Kidney capillary endothelial cell (primary cell): ENCODE measurements around the gene ENPP3.
"Not testable (repeated sequence)": the region's sequence is repeated elsewhere in the genome, so short reads cannot be mapped to it uniquely, and the experiment has no call there.

Experiments used
- DNase-seq: peaks from one replicate; pipeline ENCODE4 v3.0.0-alpha.2; 2018; ENCODE audit warnings: low spot score

ENPP3 gene

DNA sequence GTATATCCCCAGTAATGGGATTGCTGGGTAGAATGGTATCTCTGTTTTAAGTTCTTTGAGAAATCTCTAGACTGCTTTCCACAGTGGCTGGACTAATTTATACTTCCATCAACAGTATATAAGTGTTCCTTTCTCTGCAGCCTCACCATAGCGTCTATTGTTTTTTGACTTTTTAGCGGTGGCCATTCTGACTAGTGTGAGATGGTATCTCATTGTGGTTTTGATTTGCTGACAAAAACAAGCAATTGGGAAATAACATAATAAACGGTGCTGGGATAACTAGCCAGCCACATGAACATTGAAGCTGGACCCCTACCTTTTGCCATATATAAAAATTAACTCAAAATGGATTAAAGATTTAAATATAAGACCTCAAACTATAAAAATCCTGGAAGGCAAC is 49.9 kb downstream of the ENPP3 start:
- no peak for DNase-seq

DNA sequence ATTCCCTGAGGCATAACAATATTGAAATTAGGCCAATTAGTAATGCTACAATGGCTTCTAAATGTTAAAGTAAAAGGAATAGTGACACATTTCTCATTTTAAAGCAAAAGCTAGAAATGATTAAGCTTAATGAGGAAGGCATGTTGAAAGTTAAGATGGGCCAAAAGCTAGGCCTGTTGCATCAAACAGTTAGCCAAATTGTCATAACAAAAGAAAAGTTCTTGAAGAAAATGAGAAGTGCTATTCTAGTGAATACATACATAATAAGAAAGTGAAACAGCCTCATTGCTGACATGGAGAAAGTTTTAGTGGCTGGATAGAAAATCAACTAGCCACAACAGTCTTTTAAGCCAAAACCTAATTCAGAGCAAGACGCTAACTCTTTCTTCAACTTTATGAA is 51.2 kb downstream of the ENPP3 start:
- no peak for DNase-seq

DNA sequence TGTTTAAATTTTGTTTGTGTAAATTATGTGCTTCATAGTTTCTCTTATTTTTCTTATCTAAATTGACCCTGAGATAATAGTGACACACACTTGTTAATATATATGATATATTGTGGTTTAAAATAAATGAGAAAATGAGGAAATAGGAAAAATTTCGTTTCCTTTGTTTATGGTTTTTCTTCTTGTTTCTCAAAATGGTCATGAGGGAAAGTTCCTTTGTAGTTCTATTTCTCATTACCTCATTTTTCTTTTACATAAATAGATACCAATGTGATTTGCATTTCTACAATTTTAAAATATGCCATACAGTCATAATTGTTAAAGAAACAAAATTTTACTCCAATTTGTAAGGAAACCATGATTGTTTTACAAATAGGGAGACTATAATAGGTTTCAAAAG is 54.9 kb downstream of the ENPP3 start:
- DNase-seq = no peak

DNA sequence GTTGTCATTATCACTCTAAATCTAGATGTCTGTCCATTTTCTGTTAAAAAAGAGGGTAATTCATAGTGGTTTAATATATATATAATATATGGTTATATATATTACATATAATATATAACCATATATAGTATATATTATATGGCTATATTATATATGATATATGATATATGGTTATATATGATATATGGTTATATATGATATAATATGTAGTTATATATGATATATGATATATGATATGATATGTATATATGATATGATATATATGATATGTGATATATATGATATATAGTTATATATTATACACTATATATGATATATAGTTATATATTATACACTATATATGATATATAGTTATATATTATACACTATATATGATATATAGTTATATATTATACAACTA is 55.5 kb downstream of the ENPP3 start:
- DNase-seq = no peak

DNA sequence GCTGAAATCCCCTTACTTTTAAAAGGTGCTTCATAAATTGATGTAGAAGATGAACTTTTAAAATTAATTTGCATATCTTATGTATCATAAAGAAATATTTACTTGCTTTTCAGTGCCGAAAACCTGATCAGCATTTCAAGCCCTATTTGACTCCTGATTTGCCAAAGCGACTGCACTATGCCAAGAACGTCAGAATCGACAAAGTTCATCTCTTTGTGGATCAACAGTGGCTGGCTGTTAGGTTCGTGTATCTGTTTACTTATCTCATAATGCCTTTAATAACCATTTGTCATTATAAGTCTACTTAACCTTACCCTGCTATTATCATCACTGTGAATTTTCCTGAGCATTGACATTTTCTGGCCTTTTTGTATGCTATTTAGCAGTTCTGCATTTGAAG is 56.3 kb downstream of the ENPP3 start:
- DNase-seq = no peak

DNA sequence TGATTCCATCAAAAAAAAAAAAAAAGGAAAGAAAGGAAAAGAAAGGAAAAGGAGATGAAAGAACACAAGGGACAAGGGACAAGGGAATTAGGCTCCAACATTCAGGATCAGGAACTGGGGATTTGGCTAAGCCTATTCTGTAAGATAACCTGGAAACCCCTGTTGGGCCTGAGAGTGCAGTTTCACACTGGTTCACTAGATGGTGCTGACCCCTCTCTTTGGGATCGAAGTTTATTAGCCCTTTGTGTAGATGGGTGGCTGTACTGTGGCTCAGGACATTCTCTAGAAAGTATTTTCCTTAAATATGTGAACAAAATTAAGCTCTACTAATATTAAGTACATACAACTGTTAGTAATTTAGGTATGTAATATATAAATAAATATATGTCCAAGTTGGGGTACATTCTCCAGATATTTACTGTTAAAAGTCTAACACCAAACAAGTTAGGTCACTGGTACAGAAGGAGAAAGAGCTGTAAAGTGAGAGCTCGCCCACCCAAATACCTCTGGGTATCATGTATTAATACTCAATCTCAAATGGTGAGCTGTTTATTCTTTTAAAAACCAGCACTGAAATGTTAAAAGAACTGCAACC is 57.8 kb downstream of the ENPP3 start:
- DNase-seq = peak; percentile 59

DNA sequence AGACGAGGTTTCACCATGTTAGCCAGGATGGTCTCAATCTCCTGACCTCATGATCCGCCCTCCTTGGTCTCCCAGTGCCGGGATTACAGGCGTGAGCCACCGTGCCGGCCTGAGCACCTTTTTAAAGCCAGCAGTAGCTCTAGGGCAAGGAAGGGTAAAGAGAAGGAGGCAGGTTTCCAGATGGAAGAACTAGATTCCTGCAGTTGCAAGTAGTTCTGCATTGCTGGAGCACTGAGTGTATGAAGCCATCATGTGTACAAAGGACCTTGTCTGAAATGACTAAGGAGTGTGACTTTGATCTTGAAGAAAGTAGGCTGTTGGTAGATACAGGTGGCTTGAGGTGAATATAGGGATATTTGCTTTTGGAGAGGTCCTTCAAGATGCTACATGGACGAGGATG is 59.9 kb downstream of the ENPP3 start:
- DNase-seq = no peak

DNA sequence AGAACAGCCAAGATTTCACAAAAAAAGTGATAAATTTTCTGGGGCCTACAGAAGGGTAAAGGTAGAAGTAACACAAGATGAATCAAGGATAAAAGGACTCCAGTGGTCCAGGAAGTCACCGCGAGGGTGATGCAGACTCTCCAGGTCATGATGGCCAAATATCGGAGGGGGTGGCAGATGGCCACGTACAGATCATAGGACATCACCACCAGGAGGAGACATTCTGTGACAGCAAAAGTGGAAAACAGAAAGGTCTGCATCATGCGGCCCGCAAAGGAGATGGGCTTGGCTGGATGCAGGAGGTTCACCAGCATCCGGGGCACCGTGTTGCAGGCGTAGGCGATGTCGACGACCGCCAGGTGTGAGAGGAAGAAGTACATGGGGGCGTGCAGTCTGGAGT is 63.7 kb downstream of the ENPP3 start:
- not testable (repeated sequence) for DNase-seq

DNA sequence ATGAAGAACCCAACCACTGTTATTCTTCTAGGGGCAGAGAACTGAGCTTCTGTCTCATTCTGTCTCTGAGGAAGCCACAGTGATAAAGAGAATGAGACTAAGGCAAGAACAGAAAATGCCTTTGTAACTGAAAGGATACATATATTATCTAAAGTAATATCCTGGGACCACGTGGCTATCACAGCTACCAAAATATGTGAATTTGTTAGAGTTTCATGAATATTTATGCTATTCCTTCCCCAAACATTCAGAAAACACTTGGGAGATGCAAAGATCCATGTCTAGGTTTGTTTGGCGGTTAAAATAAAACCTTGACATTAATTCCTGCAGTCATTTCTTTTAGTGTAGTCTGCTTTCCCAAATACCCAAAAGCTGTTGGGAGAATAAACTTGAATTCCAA is 66.8 kb downstream of the ENPP3 start:
- DNase-seq = not testable (repeated sequence)

DNA sequence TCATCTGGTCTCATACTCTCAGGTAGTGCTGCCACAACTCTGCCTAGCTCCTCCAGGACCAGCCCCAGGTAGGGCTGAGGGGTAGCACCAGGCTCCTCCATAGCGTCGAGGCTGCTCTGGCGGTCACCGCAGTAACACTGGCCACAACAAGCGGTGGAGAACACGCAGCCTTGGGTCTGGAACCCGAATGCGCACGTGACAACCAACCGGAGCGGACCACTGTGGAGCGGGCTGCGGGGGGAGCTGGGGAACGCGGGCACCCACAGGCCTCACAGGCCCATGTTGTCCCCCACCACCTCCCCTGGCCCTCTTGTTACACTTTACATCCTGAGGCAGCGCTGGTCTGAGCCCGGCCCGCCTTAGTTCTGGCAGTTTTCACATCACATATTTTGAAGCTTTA is 73.8 kb downstream of the ENPP3 start, which contains the start of gene CTAGE9:
CTAGE9 (minus strand) TSS at position 101 of the 400 bp plus-strand sequence; CDS start at position 101, 0 bp downstream.
- DNase-seq = not testable (repeated sequence)

DNA sequence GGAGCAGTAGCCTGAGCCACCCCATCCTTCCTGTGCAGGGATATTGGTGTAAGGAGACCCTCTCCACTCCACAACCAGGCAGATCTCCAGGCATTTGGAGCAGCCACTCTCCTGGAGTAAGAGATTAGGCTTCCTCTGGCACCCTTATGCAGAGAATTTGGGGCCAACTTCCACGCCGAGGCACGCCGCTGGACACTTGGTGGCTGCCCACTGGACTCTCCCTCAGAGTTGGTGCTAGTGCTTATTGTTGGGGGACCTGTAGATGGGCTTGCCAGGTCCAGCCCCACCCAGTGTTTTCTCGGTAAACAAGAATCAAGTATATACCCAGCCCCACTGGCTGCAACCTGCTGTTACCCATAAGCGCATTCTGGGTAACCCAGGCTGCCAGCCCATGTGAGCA is 78.5 kb downstream of the ENPP3 start:
- not testable (repeated sequence) for DNase-seq

DNA sequence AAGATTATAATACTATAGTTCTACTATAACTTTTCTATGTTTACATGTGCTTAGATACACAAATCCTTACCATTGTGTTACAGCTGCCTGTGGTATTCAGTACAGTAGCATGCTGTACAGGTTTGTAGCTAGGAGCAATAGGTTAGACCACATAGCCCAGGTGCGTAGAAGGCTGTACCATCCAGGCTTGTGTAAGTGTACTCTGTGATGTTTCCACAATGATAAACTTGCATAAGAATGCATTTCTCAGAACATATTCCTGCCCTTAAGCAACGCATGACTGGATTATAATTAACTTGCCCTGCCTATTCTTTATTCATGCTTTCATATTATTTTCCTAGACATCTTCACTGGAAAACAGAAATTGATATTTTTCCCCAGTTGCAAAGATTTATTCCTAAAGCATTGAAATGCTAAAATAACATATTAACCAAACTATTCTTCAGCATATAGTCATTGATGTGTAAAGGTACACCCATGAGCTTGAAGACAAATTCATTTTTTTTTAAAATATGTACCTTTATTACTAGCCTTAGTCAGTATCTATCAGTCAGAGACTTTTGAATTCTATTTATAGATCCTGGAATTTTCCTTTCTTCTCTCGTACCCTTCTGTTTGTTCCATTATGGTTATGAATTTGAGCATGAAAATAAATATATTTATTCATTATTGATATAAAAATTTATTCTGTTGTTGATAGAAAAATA is 80.9 kb downstream of the ENPP3 start:
- no peak for DNase-seq

DNA sequence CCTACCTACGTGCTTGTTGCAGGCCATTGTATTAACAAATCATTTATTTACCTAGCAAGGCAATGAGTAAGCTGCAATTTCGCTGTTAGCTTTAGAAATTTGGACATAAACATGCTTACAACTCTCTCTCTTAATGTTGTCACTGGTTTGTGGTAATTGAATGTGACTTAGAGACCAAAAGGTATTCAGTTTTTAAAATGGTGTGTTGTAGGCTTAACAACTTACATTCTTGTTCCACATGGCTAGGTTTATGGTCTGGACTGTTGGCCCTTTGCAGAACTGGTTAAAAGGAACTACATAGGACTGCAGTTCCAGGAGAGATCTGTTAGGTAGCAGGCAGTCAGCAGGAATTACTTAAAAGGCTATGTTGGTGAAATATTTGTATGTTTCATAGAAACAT is 84.1 kb downstream of the ENPP3 start:
- DNase-seq = no peak

DNA sequence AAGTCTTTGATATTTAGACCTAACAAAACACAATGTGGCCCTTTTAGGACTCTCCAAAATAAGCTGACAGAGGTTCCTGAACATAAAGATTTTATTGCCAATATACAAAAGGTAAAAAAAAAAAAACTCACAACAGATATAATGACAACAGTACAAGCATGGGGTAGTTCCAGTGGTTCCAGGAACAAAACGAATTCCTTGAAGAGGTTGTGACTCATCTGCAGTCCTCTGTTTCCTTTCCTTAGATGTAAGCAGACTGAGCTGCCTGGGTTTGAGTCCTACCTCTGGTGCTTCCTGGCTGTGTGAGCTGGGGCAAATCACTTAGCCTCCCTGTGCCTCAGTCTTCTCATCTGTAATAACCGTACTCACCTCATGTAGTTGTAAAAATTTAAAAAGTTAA is 87.0 kb downstream of the ENPP3 start:
- DNase-seq = no peak

DNA sequence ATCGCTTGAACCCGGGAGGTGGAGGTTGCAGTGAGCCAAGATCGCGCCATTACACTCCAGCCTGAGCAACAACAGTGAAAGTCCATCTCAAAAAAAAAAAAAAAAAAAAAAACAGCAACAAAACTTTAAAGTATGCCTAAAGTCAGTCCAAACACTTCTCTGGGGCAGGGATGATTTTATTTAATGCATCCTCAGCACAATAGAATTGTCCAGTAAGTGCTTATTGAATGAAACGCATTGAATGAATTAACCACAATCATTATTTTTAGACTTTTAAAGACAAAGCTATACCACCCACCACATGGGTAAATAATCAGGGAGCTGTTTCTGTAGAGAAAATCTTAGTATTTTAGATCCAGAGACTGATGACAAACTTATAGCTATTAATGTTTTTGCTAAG is 90.4 kb downstream of the ENPP3 start:
- no peak for DNase-seq

DNA sequence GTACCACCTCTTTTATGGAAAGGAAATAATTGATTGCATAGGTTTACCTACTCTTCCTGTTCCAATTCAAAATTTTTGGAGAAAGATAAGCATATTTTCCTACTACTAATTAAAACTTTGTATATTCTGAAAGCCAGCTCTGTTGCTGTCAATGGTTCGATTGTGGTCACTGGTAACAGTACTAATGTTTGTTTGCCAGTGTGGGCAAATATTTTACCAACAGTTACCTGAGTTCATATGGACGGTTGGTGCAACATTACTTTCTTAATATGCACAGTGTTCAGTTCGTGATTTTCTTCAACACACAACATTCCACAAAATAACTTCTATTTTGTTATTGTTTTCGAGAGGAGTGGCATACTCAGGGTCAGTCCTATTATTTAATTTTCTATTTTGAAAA is 90.8 kb downstream of the ENPP3 start:
- DNase-seq = no peak

DNA sequence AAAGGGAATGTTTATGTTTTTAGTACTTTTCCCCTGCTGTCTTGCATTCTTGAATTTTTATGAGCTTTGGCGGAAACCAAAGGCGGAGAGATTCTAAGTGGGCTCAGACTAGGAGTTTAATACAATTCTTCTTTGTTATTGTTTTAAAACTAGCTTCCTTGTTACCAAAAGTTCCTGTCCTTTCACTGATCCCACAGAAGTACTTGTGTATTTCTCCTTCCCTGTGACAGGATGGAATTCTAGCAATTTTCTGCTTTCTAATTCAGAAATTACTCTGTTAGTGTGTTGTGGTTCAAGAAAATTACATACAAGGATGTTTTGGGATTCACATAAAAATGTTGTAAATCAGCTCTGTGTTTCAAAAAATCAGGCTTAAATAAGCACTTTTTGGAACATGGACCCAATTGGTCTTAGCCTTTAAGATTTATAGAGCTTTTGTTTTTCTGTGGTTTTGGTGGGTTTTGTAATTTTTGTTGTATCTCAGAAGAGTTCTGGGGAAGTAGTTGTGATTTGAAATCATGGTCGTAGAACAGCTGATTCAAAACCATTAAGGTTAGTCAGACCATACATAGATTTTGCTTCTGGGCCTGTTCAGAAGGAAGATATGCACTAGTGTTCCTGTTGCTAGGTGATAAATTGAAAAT is 91.3 kb downstream of the ENPP3 start:
- DNase-seq = no peak

DNA sequence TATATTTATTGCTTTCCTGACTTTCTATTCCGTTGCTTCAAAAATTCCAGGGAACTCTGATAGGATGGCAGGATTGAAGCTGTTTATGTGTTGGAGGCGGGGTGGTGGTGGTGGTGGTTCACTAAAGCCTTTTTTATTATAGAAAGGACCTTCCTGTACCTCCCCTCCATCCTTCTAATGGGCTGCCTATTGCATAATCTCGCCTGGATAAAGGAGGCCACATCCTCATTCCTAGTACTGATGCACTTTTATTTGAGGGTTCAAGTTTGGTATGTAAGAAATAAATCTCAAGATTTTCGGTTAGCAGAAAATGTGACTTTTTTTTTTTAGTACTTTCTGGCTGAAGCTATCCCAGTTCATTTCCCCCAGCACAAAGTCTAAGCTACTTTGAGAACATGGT is 92.4 kb downstream of the ENPP3 start:
- no peak for DNase-seq

DNA sequence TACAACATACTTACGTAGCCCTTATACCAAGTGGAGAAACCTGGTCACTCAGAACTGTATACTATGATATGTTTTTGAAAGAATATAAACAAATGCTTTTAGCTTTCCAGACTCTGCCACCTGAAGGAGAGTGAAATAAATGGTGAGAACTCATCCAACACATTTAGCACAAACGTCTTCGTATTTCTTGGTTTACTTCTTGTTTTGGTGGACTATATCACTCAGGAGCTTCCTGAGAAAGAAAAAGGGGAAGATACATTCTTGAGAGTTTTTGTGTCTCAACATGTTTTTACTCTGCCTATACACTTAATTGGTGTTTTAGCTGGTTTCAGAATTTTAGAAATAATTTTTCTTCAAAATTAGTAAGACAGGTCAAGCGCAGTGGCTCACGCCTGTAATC is 93.2 kb downstream of the ENPP3 start:
- no peak for DNase-seq

DNA sequence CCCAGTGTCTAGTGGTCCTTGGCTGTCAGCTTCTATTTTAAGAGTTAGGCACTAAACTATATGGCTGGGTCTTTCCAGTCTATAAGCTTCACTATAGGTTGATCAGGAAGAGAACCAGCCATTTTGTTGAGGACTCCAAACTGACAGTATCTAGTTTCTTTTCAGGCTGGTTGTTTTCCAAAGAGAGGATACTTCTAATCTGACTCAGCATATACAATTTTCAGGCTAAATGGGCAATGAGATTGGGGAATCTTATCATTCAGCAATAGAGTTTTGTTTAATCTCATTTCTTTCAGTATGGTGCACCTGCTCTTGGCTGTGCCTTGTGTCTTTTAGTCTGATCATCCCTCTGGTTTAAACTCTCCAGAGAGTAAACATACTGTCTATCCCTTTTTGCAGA is 94.1 kb downstream of the ENPP3 start:
- DNase-seq = no peak

DNA sequence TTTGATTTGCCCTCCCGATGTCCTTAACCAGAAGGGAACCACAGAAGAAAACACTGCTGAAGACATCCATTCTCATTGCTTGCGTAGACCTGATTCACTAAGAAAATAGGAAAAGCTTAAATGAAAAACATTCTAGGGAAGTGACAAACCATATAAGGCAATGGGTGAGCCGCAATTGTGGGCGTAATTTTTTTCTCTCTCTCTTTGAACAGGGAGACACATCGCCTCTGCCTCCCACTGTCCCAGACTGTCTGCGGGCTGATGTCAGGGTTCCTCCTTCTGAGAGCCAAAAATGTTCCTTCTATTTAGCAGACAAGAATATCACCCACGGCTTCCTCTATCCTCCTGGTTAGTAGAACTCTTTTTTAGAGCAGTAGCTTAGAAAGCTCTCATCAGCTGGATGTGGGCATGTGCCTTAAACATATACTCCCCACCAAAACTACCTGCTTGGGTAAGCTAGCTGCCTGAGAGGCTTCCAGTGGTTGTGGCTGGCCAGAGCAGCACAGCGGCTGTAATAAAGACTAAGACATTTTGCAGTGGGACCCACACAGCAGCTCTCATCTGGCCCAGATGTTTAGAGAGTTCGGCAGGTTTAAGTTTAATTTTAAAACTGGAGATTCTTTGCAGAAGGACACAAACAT is 96.4 kb downstream of the ENPP3 start:
- DNase-seq = no peak

DNA sequence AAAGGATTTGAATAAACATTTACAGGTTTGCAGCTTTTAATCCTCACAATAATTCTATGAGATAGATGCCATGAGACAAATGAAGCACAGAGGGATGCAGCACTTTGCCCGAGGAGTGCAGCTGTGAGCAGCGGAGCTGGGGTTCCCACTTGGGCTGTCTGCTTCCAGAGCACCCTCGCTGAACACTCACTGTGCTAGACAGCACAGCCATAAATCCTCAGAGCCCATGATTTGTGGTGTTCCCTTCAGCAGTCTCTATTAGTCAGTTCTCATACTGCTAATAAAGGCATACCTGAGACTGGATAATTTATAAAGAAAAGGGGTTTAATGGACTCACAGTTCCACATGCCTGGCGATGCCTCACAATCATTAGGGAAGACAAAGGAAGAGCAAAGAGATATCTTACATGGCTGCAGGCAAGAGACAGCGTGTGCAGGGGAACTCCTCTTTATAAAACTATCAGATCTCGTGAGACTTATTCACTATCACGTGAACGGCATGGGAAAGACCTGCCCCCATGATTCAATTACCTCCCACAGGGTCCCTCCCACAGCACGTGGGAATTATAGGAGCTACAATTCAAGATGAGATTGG is 99.0 kb downstream of the ENPP3 start:
- no peak for DNase-seq

DNA sequence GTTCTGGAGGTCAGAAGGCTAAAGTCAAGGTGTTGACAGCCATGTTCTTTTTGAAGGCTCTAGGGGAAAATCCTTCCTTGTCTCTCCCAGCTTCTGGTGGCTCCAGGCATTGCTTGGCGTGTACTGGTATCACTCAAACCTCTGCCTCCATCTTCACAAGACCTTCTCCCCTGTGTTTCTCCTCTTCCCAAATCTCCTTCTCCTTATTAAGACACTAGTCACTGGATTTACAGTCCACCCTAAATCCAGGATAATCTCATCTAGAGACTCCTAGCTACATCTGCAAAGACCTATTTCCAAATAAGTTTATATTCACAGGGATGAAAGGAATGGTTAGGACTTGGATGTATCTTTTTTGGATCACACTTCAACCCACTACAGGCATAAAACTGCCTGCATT is 99.7 kb downstream of the ENPP3 start:
- no peak for DNase-seq
